ENCODE data around the gene SAMD4A.

The SAMD4A gene

GRCh38 chr14:54782751-54783659, 216.1 kb downstream of the SAMD4A start:
- Mint-ChIP-seq H3K27me3 (ENCODE audit: low read depth) (peaks cover 27% of the 10 kb centered on the region), H3K4me3 (no peak overlapping the region), H3K4me1 (ENCODE audit: low read depth) (peaks cover 14% of the 10 kb centered on the region), H3K9me3 (no peaks in the 10 kb centered on the region), H3K36me3 (ENCODE audit: low read depth) (no peaks in the 10 kb centered on the region), H3K27ac (peak overlapping the region; percentile 26)
- no peak for DNase-seq (ENCODE audit: low spot score)

GRCh38 chr14:54783660-54784015, 216.7 kb downstream of the SAMD4A start:
- DNase-seq (ENCODE audit: low spot score): no peak
- Mint-ChIP-seq H3K4me3 (no peak overlapping the region), H3K27me3 (ENCODE audit: low read depth) (peaks cover 24% of the 10 kb centered on the region), H3K4me1 (ENCODE audit: low read depth) (peaks cover 9% of the 10 kb centered on the region), H3K9me3 (no peaks in the 10 kb centered on the region), H3K27ac (no peak overlapping the region), H3K36me3 (ENCODE audit: low read depth) (no peaks in the 10 kb centered on the region)

- DNase-seq (ENCODE audit: low spot score): no peak
- Mint-ChIP-seq H3K4me1 (ENCODE audit: low read depth) (peaks cover 9% of the 10 kb centered on the region), H3K36me3 (ENCODE audit: low read depth) (no peaks in the 10 kb centered on the region), H3K27ac (no peak overlapping the region), H3K27me3 (ENCODE audit: low read depth) (peaks cover 24% of the 10 kb centered on the region), H3K4me3 (no peak overlapping the region), H3K9me3 (no peaks in the 10 kb centered on the region)
Measured at GRCh38 chr14:54784060-54784459, 217.1 kb downstream of the SAMD4A start.

- DNase-seq (ENCODE audit: low spot score): no peak
- Mint-ChIP-seq H3K4me1 (ENCODE audit: low read depth) (peaks cover 9% of the 10 kb centered on the region), H3K27ac (no peak overlapping the region), H3K27me3 (ENCODE audit: low read depth) (peaks cover 24% of the 10 kb centered on the region), H3K4me3 (no peak overlapping the region), H3K9me3 (no peaks in the 10 kb centered on the region), H3K36me3 (ENCODE audit: low read depth) (no peaks in the 10 kb centered on the region)
Measured at GRCh38 chr14:54784657-54785056, 217.7 kb downstream of the SAMD4A start.

GRCh38 chr14:54785136-54785777, 218.3 kb downstream of the SAMD4A start:
- Mint-ChIP-seq H3K27ac (peak overlapping the region; percentile 12), H3K27me3 (ENCODE audit: low read depth) (peaks cover 25% of the 10 kb centered on the region), H3K9me3 (no peaks in the 10 kb centered on the region), H3K4me1 (ENCODE audit: low read depth) (peaks cover 9% of the 10 kb centered on the region), H3K36me3 (ENCODE audit: low read depth) (no peaks in the 10 kb centered on the region), H3K4me3 (no peak overlapping the region)
- no peak for DNase-seq (ENCODE audit: low spot score)

DNA sequence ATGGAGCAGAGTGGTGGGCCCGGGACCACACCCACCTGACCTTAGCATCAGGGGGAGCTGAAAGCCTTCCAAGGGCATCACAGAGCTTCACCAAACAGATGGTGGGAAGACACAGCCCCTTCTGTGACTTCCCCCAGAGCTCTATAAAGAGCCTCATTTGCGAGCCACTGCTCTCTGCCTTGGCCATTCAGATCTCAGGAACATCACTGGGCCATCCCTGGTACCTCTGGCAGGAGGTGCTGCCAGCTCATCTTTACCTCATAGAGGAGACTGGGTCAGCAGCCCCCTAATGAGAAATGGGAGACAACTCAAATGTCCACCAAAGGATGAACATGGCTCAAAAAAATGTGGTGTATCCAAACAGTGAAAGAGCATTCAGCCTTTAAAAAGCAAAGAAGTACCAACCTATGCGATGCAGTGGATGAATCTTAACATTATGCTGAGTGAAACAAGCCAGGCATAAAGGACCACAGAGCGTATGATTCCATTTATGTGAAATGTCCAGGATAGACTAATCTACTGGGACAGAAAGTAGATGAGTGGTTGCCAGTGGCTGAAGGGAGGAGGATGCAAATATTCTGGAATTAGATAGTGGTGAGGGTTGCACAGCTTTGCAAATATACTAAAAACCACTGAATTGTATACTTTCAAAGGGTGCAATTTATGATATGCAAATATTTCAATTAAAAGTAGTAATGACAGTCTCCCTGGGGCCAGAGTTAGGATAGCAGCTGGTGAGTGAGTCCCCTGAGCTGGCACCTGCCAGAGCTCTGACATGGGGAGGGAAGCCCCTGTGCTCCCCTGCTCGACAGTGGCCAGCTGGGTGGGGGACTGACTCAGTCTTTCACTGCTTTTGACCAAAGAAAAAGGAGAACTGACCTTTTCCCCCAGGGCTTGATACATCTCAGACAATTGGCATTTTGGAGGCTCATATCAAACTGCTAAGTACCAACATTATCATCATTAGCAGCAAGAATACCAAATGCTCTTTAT, 219.1 kb downstream of the SAMD4A start:
- Mint-ChIP-seq H3K9me3 (no peaks in the 10 kb centered on the region), H3K4me1 (ENCODE audit: low read depth) (peaks cover 9% of the 10 kb centered on the region), H3K27ac (no peak overlapping the region), H3K27me3 (ENCODE audit: low read depth) (peaks cover 25% of the 10 kb centered on the region), H3K4me3 (no peak overlapping the region), H3K36me3 (ENCODE audit: low read depth) (no peaks in the 10 kb centered on the region)
- DNase-seq (ENCODE audit: low spot score): no peak

- Mint-ChIP-seq H3K27ac (no peak overlapping the region), H3K9me3 (no peaks in the 10 kb centered on the region)
Measured at GRCh38 chr14:54786838-54787237, 219.9 kb downstream of the SAMD4A start.

DNA sequence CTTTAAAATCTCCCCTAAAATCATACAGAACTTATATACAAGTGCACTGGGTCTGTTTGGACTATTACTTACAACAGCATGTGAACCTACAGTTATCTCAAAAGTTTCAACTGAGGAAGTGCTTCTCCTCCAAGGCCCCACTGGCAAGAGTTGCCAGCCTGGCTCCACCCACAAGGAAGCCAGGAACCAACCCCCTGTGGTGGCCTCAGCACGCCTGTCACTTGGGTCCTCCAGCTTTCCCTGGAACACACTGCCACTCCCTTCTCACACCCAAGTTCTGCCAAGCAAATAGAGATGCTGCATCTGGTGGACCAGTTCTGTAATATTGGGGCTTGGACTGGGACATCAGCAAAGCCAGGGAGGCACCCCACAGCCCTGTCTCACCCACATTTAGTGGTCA, 220.3 kb downstream of the SAMD4A start:
- peaks cover 19% of the 10 kb centered on the region for H3K27me3 Mint-ChIP-seq (ENCODE audit: low read depth)
- no peak overlapping the region for H3K27ac Mint-ChIP-seq
- peaks cover 9% of the 10 kb centered on the region for H3K4me1 Mint-ChIP-seq (ENCODE audit: low read depth)
- H3K4me3 Mint-ChIP-seq: no peak overlapping the region
- H3K36me3 Mint-ChIP-seq (ENCODE audit: low read depth): no peaks in the 10 kb centered on the region
- H3K9me3 Mint-ChIP-seq: no peaks in the 10 kb centered on the region
- DNase-seq (ENCODE audit: low spot score): no peak

More at GRCh38 chr14:54786838-54787237, 219.9 kb downstream of the SAMD4A start:
- Mint-ChIP-seq H3K4me3 (no peak overlapping the region), H3K4me1 (ENCODE audit: low read depth) (peaks cover 9% of the 10 kb centered on the region), H3K36me3 (ENCODE audit: low read depth) (no peaks in the 10 kb centered on the region), H3K27me3 (ENCODE audit: low read depth) (peaks cover 19% of the 10 kb centered on the region)
- DNase-seq (ENCODE audit: low spot score): no peak

GRCh38 chr14:54788701-54789100, 221.8 kb downstream of the SAMD4A start:
- no peak overlapping the region for H3K4me3 Mint-ChIP-seq
- H3K4me1 Mint-ChIP-seq (ENCODE audit: low read depth): no peaks in the 10 kb centered on the region
- H3K36me3 Mint-ChIP-seq (ENCODE audit: low read depth): no peaks in the 10 kb centered on the region
- no peak for DNase-seq (ENCODE audit: low spot score)
- peaks cover 11% of the 10 kb centered on the region for H3K27me3 Mint-ChIP-seq (ENCODE audit: low read depth)
- H3K9me3 Mint-ChIP-seq: no peaks in the 10 kb centered on the region
- H3K27ac Mint-ChIP-seq: no peak overlapping the region

GRCh38 chr14:54789166-54789565, 222.2 kb downstream of the SAMD4A start:
- H3K27me3 Mint-ChIP-seq (ENCODE audit: low read depth): peaks cover 13% of the 10 kb centered on the region
- no peak for DNase-seq (ENCODE audit: low spot score)
- peaks cover under 1% of the 10 kb centered on the region for H3K4me1 Mint-ChIP-seq (ENCODE audit: low read depth)
- H3K36me3 Mint-ChIP-seq (ENCODE audit: low read depth): no peaks in the 10 kb centered on the region
- H3K4me3 Mint-ChIP-seq: no peak overlapping the region
- H3K9me3 Mint-ChIP-seq: no peaks in the 10 kb centered on the region
- H3K27ac Mint-ChIP-seq: no peak overlapping the region

- peaks cover 3% of the 10 kb centered on the region for H3K4me1 Mint-ChIP-seq (ENCODE audit: low read depth)
- peaks cover 15% of the 10 kb centered on the region for H3K27me3 Mint-ChIP-seq (ENCODE audit: low read depth)
- DNase-seq (ENCODE audit: low spot score): no peak
- no peaks in the 10 kb centered on the region for H3K9me3 Mint-ChIP-seq
- no peak overlapping the region for H3K27ac Mint-ChIP-seq
- H3K4me3 Mint-ChIP-seq: no peak overlapping the region
- H3K36me3 Mint-ChIP-seq (ENCODE audit: low read depth): no peaks in the 10 kb centered on the region
Measured at GRCh38 chr14:54789781-54790480, 223.0 kb downstream of the SAMD4A start.

DNA sequence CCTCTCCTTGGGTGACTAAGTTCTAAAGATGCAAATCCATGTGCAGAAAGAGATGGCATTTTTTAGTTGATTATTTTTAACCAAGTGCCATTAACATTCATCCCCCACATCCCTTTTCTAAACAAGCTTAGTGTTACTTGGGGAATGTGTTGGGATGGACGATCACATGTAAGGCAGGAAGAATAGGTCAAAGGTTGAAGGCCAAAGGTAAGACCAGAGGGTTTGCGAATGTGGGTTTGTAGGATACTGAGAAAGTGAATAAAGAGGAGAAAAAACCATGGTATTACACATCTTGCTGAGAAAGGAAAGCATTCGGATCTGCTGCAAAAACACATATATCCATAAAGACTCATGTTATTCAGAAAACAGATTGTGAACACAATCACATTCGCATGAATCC, 224.1 kb downstream of the SAMD4A start:
- Mint-ChIP-seq H3K36me3 (ENCODE audit: low read depth) (no peaks in the 10 kb centered on the region), H3K4me1 (ENCODE audit: low read depth) (peaks cover 3% of the 10 kb centered on the region), H3K4me3 (no peak overlapping the region), H3K9me3 (peaks cover 5% of the 10 kb centered on the region), H3K27ac (no peak overlapping the region), H3K27me3 (ENCODE audit: low read depth) (peaks cover 15% of the 10 kb centered on the region)
- DNase-seq (ENCODE audit: low spot score): no peak

GRCh38 chr14:54792288-54792687, 225.4 kb downstream of the SAMD4A start:
- peaks cover 3% of the 10 kb centered on the region for H3K4me1 Mint-ChIP-seq (ENCODE audit: low read depth)
- no peak for DNase-seq (ENCODE audit: low spot score)
- no peaks in the 10 kb centered on the region for H3K36me3 Mint-ChIP-seq (ENCODE audit: low read depth)
- H3K27ac Mint-ChIP-seq: no peak overlapping the region
- peaks cover 5% of the 10 kb centered on the region for H3K9me3 Mint-ChIP-seq
- H3K27me3 Mint-ChIP-seq (ENCODE audit: low read depth): peaks cover 18% of the 10 kb centered on the region
- H3K4me3 Mint-ChIP-seq: no peak overlapping the region
